Activated CD4-positive, alpha-beta T cell treated with anti-CD3 and anti-CD28 coated beads, Interleukin-2, amount 10 ng/mL, durations not matched to agents 7 days and 5 days (primary cell): Measurements from ENCODE around the gene SEM1. TPM values are rescaled to one million over a fixed set of nuclear protein-coding genes. Genes with fewer than 3 reads are reported as not detected.
"Not testable (repeated sequence)": the region's sequence is repeated elsewhere in the genome, so short reads cannot be mapped to it uniquely, and the experiment has no call there.

Experiments
- CTCF ChIA-PET: fragments of 350-600 bp; sonication (Branson Sonifier 250); formaldehyde crosslinking; loops from one replicate; lab custom pipeline; 2021; ENCODE audit warnings: antibody characterized with exemption; lab: Charles Lee
- POLR2A ChIA-PET: fragments of 350-600 bp; sonication (Branson Sonifier 250); formaldehyde crosslinking; loops from one replicate; lab custom pipeline; 2021; ENCODE audit warnings: antibody characterized with exemption; lab: Charles Lee
- DNase-seq: peaks from one replicate; pipeline ENCODE4 v3.0.0-alpha.2; 2020
- H3K27ac Mint-ChIP-seq: one replicate; pipeline ENCODE4 v1.8.0; 2021; ENCODE audit warnings: mild to moderate bottlenecking, moderate library complexity, mixed read lengths
- H3K27me3 Mint-ChIP-seq: one replicate; pipeline ENCODE4 v1.8.0; 2021; ENCODE audit warnings: mixed read lengths
- H3K36me3 Mint-ChIP-seq: one replicate; pipeline ENCODE4 v1.8.0; 2021; ENCODE audit warnings: low read depth, mixed read lengths
- H3K4me1 Mint-ChIP-seq: one replicate; pipeline ENCODE4 v1.8.0; 2021; ENCODE audit warnings: mixed read lengths
- H3K4me3 Mint-ChIP-seq: one replicate; pipeline ENCODE4 v1.8.0; 2021; ENCODE audit warnings: mild to moderate bottlenecking, moderate library complexity, mixed read lengths
- H3K9me3 Mint-ChIP-seq: one replicate; pipeline ENCODE4 v1.8.0; 2021; ENCODE audit warnings: mixed read lengths
- total RNA-seq, 2 experiments: library from RNA; stranded (reverse); gene quantifications; one replicate each; pipeline ENCODE4 v1.2.3, GENCODE V29; 2021

The SEM1 gene
- total RNA-seq, 2 experiments from 2014 or later: 40.3 to 45.3 TPM

DNA sequence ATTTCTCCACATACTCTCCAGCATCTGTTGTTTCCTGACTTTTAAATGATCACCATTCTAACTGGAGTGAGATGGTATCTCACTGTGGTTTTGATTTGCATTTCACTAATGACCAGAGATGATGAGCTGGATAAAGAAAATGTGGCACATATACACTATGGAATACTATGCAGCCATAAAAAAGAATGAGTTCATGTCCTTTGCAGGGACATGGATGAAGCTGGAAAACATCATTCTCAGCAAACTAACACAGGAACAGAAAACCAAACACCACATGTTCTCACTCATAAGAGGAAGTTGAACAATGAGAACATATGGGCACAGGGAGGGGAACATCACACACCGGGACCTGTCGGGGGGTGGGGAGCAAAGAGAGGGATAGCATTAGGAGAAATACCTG is 13.3 kb upstream of the SEM1 start:
- H3K9me3 Mint-ChIP-seq, CTCF ChIA-PET, DNase-seq, H3K4me1 Mint-ChIP-seq, H3K27ac Mint-ChIP-seq, H3K36me3 Mint-ChIP-seq, H3K4me3 Mint-ChIP-seq: not testable (repeated sequence)
- POLR2A ChIA-PET: interaction anchor here (0.6 kb wide), 1 partner anchor 955 kb away, joined by 4 read pairs; no protein-coding TSS in a partner anchor
- H3K27me3 Mint-ChIP-seq: peaks cover 35% of the 10 kb centered on the region

DNA sequence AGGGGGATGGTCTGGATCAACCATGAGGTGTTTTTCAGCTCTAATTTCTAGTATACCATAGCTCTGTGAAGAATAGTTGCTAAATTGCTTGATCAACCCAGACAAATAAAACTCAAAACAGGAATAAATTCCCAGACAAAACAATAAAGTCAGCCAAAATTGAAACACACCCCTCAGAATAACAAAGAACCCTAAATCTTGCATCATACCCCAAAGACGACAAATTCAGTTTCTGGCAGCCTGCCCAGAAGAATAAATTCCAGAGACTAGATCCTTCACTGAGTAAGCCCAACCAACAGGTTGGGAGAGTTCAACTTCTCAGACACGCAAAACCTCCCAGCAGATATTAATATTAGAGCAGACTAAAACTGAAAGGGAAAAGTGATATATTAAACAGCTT is 11.2 kb upstream of the SEM1 start:
- peaks cover 49% of the 10 kb centered on the region for H3K27me3 Mint-ChIP-seq
- POLR2A ChIA-PET: no interaction called here
- no peaks in the 10 kb centered on the region for H3K9me3 Mint-ChIP-seq
- H3K4me1 Mint-ChIP-seq: no peaks in the 10 kb centered on the region
- H3K36me3 Mint-ChIP-seq: no peaks in the 10 kb centered on the region
- H3K27ac Mint-ChIP-seq: no peak overlapping the region
- CTCF ChIA-PET: no interaction called here
- DNase-seq: no peak
- no peak overlapping the region for H3K4me3 Mint-ChIP-seq

- H3K36me3 Mint-ChIP-seq: no peaks in the 10 kb centered on the region
- peaks cover 52% of the 10 kb centered on the region for H3K27me3 Mint-ChIP-seq
- H3K4me3 Mint-ChIP-seq: no peak overlapping the region
- no peak for DNase-seq
- POLR2A ChIA-PET: no interaction called here
- H3K4me1 Mint-ChIP-seq: no peaks in the 10 kb centered on the region
- H3K27ac Mint-ChIP-seq: no peak overlapping the region
- peaks cover 2% of the 10 kb centered on the region for H3K9me3 Mint-ChIP-seq
- CTCF ChIA-PET: no interaction called here
These were observed 9.5 kb upstream of the SEM1 start for GRCh38 chr7:96719164-96719563.

- Mint-ChIP-seq H3K4me3 (no peak overlapping the region), H3K9me3 (peaks cover 8% of the 10 kb centered on the region), H3K36me3 (no peaks in the 10 kb centered on the region), H3K27ac (no peak overlapping the region), H3K4me1 (no peaks in the 10 kb centered on the region), H3K27me3 (peaks cover 49% of the 10 kb centered on the region)
- ChIA-PET POLR2A (no interaction called here), CTCF (no interaction called here)
- DNase-seq: no peak
These were observed 8.7 kb upstream of the SEM1 start for GRCh38 chr7:96718107-96719003.

- H3K27me3 Mint-ChIP-seq: peaks cover 32% of the 10 kb centered on the region
- H3K36me3 Mint-ChIP-seq: peaks cover 5% of the 10 kb centered on the region
- H3K27ac Mint-ChIP-seq: no peak overlapping the region
- H3K4me3 Mint-ChIP-seq: no peak overlapping the region
- CTCF ChIA-PET: no interaction called here
- H3K9me3 Mint-ChIP-seq: peaks cover 26% of the 10 kb centered on the region
- peaks cover 13% of the 10 kb centered on the region for H3K4me1 Mint-ChIP-seq
- no peak for DNase-seq
- POLR2A ChIA-PET: no interaction called here
These were observed 3.4 kb upstream of the SEM1 start for GRCh38 chr7:96713037-96713436.

- ChIA-PET CTCF (no interaction called here), POLR2A (no interaction called here)
- H3K4me3 Mint-ChIP-seq: peak overlapping the region; percentile 97
- peaks cover 20% of the 10 kb centered on the region for H3K36me3 Mint-ChIP-seq
- peaks cover 26% of the 10 kb centered on the region for H3K9me3 Mint-ChIP-seq
- no peak overlapping the region for H3K27ac Mint-ChIP-seq
- peaks cover 26% of the 10 kb centered on the region for H3K4me1 Mint-ChIP-seq
- peaks cover 15% of the 10 kb centered on the region for H3K27me3 Mint-ChIP-seq
- DNase-seq: no peak
These were observed 898 bp upstream of the SEM1 start for GRCh38 chr7:96710544-96710943.

DNA sequence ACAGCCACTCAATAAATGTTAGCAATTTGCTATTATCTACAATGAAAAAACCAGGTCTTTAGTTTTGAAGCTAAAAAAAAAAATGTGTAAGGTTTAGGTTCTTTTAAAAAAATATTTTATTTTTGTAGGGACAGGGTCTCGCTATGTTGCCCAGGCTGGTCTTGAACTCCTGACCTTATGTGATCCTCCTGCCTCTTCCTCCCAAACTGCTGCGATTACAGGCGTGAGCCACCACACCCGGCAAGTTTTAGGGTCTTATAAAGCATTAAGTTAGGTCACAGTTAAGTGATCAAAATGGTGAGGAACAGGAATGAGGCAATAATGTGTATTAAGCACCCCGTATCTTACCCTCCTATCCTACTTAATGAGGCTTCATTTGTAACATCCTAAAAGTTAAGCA is 774 bp downstream of the SEM1 start:
- POLR2A ChIA-PET: no interaction called here
- Mint-ChIP-seq H3K4me1 (peaks cover 28% of the 10 kb centered on the region), H3K27ac (peak overlapping the region; percentile 93), H3K27me3 (peaks cover 8% of the 10 kb centered on the region), H3K9me3 (peaks cover 22% of the 10 kb centered on the region), H3K4me3 (peak overlapping the region; percentile 97), H3K36me3 (peaks cover 25% of the 10 kb centered on the region)
- no peak for DNase-seq
- CTCF ChIA-PET: no interaction called here

DNA sequence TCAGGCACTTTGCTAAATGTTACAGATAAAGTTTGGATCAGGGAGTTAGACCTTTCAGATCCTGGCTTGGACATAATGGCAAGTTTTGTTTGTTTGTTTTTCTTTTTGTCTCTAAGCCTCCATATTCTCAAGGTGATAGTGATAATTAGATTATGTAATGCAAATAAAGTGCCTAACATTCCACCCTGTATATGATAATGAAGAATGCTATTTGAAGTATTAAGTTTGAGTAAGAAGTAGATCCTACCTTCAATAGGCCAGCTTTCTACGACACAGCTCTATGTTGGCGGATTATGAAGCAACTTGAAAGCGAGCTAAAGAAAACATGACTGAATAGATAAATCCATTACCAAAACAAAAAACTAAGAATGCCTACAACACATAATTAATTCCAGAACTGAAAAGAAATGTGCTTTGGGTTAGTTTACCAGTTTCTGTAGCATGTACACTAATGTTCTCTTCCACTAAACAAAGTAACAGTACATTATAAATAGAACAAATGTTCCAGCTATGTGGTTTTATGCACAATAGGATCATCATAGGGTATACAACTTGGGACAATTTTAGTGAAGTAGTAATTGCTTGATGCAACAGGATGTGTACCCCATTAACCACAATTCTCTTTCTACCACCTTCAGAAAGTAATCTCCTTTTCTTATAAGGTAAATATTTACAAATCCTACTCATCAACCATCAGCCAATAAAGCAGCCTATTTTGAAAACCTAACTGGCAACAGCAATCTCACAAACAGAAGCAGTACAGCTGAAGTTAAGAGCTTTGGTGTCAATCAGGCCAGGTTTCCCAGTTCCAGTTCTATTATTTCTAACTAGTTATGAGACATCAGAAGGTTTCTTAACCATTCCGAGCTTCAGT is 1.5 kb downstream of the SEM1 start:
- Mint-ChIP-seq H3K36me3 (peaks cover 25% of the 10 kb centered on the region), H3K27me3 (peaks cover 8% of the 10 kb centered on the region), H3K4me3 (peak overlapping the region; percentile 97), H3K9me3 (peaks cover 16% of the 10 kb centered on the region), H3K4me1 (peaks cover 29% of the 10 kb centered on the region), H3K27ac (no peak overlapping the region)
- no peak for DNase-seq
- CTCF ChIA-PET: no interaction called here
- POLR2A ChIA-PET: no interaction called here

- Mint-ChIP-seq H3K9me3 (no peaks in the 10 kb centered on the region), H3K27ac (no peak overlapping the region), H3K27me3 (no peaks in the 10 kb centered on the region), H3K4me1 (peaks cover 20% of the 10 kb centered on the region), H3K36me3 (peaks cover 23% of the 10 kb centered on the region), H3K4me3 (no peak overlapping the region)
- ChIA-PET POLR2A (no interaction called here), CTCF (no interaction called here)
- no peak for DNase-seq
These were observed 8.4 kb downstream of the SEM1 start for GRCh38 chr7:96701258-96701657.

GRCh38 chr7:96700516-96700915 is 9.1 kb downstream of the SEM1 start:
- H3K27me3 Mint-ChIP-seq: no peaks in the 10 kb centered on the region
- DNase-seq: no peak
- POLR2A ChIA-PET: no interaction called here
- CTCF ChIA-PET: no interaction called here
- H3K4me3 Mint-ChIP-seq: no peak overlapping the region
- H3K36me3 Mint-ChIP-seq: peaks cover 19% of the 10 kb centered on the region
- H3K27ac Mint-ChIP-seq: no peak overlapping the region
- H3K9me3 Mint-ChIP-seq: no peaks in the 10 kb centered on the region
- H3K4me1 Mint-ChIP-seq: peaks cover 17% of the 10 kb centered on the region

DNA sequence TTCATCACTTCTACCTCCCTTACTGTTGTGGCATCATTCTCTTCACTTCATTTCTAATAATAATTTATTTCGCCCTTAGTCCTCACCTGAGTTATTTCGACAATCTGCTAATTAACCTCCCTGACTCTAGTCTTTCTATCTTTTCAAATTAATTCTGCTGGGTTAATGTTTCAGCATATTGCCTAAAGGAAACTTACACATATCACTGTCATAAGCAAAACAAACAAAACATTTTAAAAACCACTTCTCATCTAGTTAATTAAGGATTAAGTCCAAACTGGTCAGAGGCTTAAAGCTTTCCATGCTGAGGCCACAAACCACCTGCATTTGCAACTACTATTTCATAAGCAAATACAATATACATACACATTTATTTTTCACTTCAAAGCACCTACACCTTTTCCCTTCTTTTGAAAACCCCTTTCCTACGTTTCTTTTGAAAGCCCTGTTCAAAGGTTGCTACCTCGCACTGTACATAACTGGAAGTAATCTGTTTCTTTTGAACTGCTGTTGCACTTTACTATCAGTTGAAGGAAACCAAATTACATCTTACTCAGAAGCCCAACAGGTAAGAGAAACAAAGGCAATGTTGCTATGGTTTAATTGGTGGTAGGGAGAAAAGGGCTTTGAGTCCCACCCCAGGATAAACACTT is 10.3 kb downstream of the SEM1 start:
- Mint-ChIP-seq H3K4me3 (no peak overlapping the region), H3K27me3 (no peaks in the 10 kb centered on the region), H3K9me3 (no peaks in the 10 kb centered on the region), H3K4me1 (peaks cover 18% of the 10 kb centered on the region), H3K36me3 (peaks cover 21% of the 10 kb centered on the region), H3K27ac (no peak overlapping the region)
- CTCF ChIA-PET: no interaction called here
- no peak for DNase-seq
- POLR2A ChIA-PET: no interaction called here

GRCh38 chr7:96698449-96698848 is 11.2 kb downstream of the SEM1 start:
- H3K27me3 Mint-ChIP-seq, H3K27ac Mint-ChIP-seq, DNase-seq, CTCF ChIA-PET, H3K9me3 Mint-ChIP-seq, H3K4me3 Mint-ChIP-seq, POLR2A ChIA-PET: not testable (repeated sequence)
- Mint-ChIP-seq H3K4me1 (peaks cover 17% of the 10 kb centered on the region), H3K36me3 (peaks cover 26% of the 10 kb centered on the region)

GRCh38 chr7:96697822-96698221 is 11.8 kb downstream of the SEM1 start:
- H3K9me3 Mint-ChIP-seq: no peaks in the 10 kb centered on the region
- H3K4me3 Mint-ChIP-seq: no peak overlapping the region
- peaks cover 16% of the 10 kb centered on the region for H3K4me1 Mint-ChIP-seq
- no peaks in the 10 kb centered on the region for H3K27me3 Mint-ChIP-seq
- DNase-seq: no peak
- POLR2A ChIA-PET: no interaction called here
- H3K36me3 Mint-ChIP-seq: peaks cover 28% of the 10 kb centered on the region
- CTCF ChIA-PET: no interaction called here
- H3K27ac Mint-ChIP-seq: no peak overlapping the region
